GM12878 (cell line): Measurements from ENCODE around the gene SPCS3.

Experiments used
- BCL11A ChIP-seq: IDR thresholded peaks from 2 replicates; pipeline ENCODE4 v1.6.1; 2011; ENCODE audit warnings: low read depth, low read length
- BRCA1 ChIP-seq: IDR thresholded peaks from 2 replicates; pipeline ENCODE4 v1.6.1; 2011; ENCODE audit warnings: low read depth, low read length, improper control_type of control experiment
- CEBPB ChIP-seq, 2 experiments: fragments of 150-350 bp in 1 of 2; IDR thresholded peaks; 2 replicates each; pipeline ENCODE4 v1.6.1; 2012 to 2014; ENCODE audit warnings: low read depth in 2 of 2, low read length in 2 of 2, borderline replicate concordance in 1 of 2, inconsistent platforms in 1 of 2
- CHD1 ChIP-seq: IDR thresholded peaks from 2 replicates; pipeline ENCODE4 v1.6.1; 2012; ENCODE audit warnings: low read depth, low read length, improper control_type of control experiment
- CTCF ChIP-seq, 3 experiments: IDR thresholded peaks in 2 of 3; conservative IDR thresholded peaks in 1 of 3; 2 replicates each; pipeline ENCODE4 v1.5.1; 2011; ENCODE audit warnings: low read depth in 3 of 3, low read length in 3 of 3, mild to moderate bottlenecking in 3 of 3, control low read depth in 2 of 3, moderate library complexity in 2 of 3, inconsistent platforms in 1 of 3, mixed read lengths in 1 of 3; ENCODE audit not compliant: control insufficient read depth in 2 of 3, insufficient read depth in 1 of 3; ENCODE audit errors: extremely low read depth in 1 of 3
- FOS ChIP-seq: IDR thresholded peaks from 3 replicates; pipeline ENCODE4 v1.6.1; 2011; ENCODE audit warnings: borderline replicate concordance; ENCODE audit not compliant: insufficient read length; ENCODE audit errors: extremely low read depth
- POLR2A ChIP-seq: IDR thresholded peaks from 2 replicates; pipeline ENCODE4 v1.6.1; 2011; ENCODE audit warnings: low read depth, mild to moderate bottlenecking, low read length
- POLR2AphosphoS5 ChIP-seq: IDR thresholded peaks from 2 replicates; pipeline ENCODE4 v1.6.1; 2011; ENCODE audit warnings: mild to moderate bottlenecking, low read length, inconsistent platforms
- RAD21 ChIP-seq: IDR thresholded peaks from 2 replicates; pipeline ENCODE4 v1.6.1; 2011; ENCODE audit warnings: mild to moderate bottlenecking, low read depth, low read length, moderate library complexity; ENCODE audit not compliant: insufficient read depth
- RFX5 ChIP-seq: IDR thresholded peaks from 2 replicates; pipeline ENCODE4 v1.6.1; 2011; ENCODE audit warnings: low read depth, low read length, improper control_type of control experiment
- SPI1 ChIP-seq: IDR thresholded peaks from 2 replicates; pipeline ENCODE4 v1.6.1; 2011; ENCODE audit warnings: low read depth, mild to moderate bottlenecking, low read length, moderate library complexity, borderline replicate concordance; ENCODE audit not compliant: insufficient read depth
- STAT3 ChIP-seq: IDR thresholded peaks from 2 replicates; pipeline ENCODE4 v1.6.1; 2011; ENCODE audit warnings: low read depth, low read length, improper control_type of control experiment
- TF ChIP-seq, protein P1 (sequence below): IDR thresholded peaks from 2 replicates; pipeline ENCODE4 v1.6.1; 2012; ENCODE audit warnings: low read depth, low read length, improper control_type of control experiment

DNA sequence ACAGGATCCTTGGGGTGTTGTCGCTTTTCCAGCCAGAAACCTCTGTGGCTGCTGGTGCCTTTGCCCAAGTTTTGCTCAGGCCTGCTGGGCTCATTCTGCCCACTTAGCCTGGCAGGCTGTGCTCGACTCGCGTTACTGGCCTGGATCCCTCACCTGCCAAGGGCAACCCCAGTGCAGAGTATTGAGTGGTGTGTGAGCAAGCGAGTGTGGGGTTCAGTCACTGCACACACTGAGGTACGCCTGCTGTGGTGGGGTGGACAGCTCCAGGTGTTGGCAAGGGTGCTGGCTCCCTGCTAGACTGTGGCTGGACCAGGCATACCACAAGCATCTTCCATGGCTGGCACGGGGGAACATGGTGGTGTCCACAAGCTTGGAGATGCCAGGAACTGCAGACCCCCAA, 22.6 kb downstream of the SPCS3 start:
- TF ChIP-seq RAD21 = no peak
- no peak for TF ChIP-seq CHD1
- no peak for TF ChIP-seq CEBPB (IDR thresholded peaks at IDR 0.05; ENCODE audit: borderline replicate concordance in 1 of 2, low read depth in 2 of 2, low read length in 2 of 2)
- TF ChIP-seq CTCF (IDR thresholded peaks at IDR 0.05 in 2 of 3, conservative IDR thresholded peaks at IDR 0.05 in 1 of 3; ENCODE audit: control insufficient read depth in 2 of 3, extremely low read depth in 1 of 3, insufficient read depth in 1 of 3, low read depth in 3 of 3, low read length in 3 of 3) = no peak
- TF ChIP-seq, protein P1, sequence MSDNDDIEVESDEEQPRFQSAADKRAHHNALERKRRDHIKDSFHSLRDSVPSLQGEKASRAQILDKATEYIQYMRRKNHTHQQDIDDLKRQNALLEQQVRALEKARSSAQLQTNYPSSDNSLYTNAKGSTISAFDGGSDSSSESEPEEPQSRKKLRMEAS = no peak
- TF ChIP-seq RFX5 = no peak
- TF ChIP-seq FOS = no peak
- TF ChIP-seq SPI1 = no peak
- TF ChIP-seq BCL11A = no peak
- no peak for TF ChIP-seq STAT3
- no peak for TF ChIP-seq POLR2A
- TF ChIP-seq BRCA1 = no peak
- no peak for TF ChIP-seq POLR2AphosphoS5
